Neural progenitor cell (in vitro differentiated cells): Measurements from ENCODE around the gene C6orf132.

Source experiments
- CTCF ChIP-seq: fragments of 200-600 bp; sonication (generic); IDR thresholded peaks from 2 replicates; pipeline ENCODE4 v1.5.1; 2017; ENCODE audit warnings: antibody characterized with exemption, mild to moderate bottlenecking
- EZH2 ChIP-seq: fragments of 200-600 bp; sonication (generic); IDR thresholded peaks from 2 replicates; pipeline ENCODE4 v1.6.1; 2017; ENCODE audit warnings: antibody characterized with exemption, mild to moderate bottlenecking, moderate library complexity

- no peak for TF ChIP-seq CTCF
- no peak for TF ChIP-seq EZH2
These were observed 21.6 kb upstream of the C6orf132 start for GRCh38 chr6:42163981-42164380.
